Neural progenitor cell (in vitro differentiated cells): Measurements from ENCODE around the gene TSPAN17. TPM values are rescaled to one million over a fixed set of nuclear protein-coding genes. Genes with fewer than 3 reads are reported as not detected.

Experiments
- DNase-seq: peaks from one replicate; pipeline ENCODE4 v3.0.0-alpha.2; 2016; ENCODE audit warnings: low spot score
- H2AFZ ChIP-seq: fragments of 200-600 bp; sonication (generic); replicated peaks from 2 replicates; pipeline ENCODE4 v1.6.1; 2016; ENCODE audit warnings: antibody characterized with exemption
- H3F3A ChIP-seq: fragments of 200-600 bp; sonication (generic); 2 replicates; pipeline ENCODE4 v1.6.1; 2016; ENCODE audit warnings: antibody characterized with exemption, low read depth
- H3K27ac ChIP-seq: fragments of 200-600 bp; sonication (generic); 2 replicates; pipeline ENCODE4 v1.5.1; 2016; ENCODE audit warnings: mild to moderate bottlenecking
- H3K27me3 ChIP-seq: fragments of 200-600 bp; sonication (generic); 2 replicates; pipeline ENCODE4 v1.6.1; 2016; ENCODE audit warnings: mild to moderate bottlenecking, moderate library complexity
- H3K36me3 ChIP-seq: fragments of 200-600 bp; sonication (generic); 2 replicates; pipeline ENCODE4 v1.5.1; 2016
- H3K4me1 ChIP-seq: fragments of 200-600 bp; sonication (generic); 2 replicates; pipeline ENCODE4 v1.6.1; 2016; ENCODE audit warnings: mixed run types
- H3K4me2 ChIP-seq: fragments of 200-600 bp; sonication (generic); 2 replicates; pipeline ENCODE4 v1.6.1; 2016
- H3K4me3 ChIP-seq: fragments of 200-600 bp; sonication (generic); 2 replicates; pipeline ENCODE4 v1.5.1; 2016
- H3K79me2 ChIP-seq: fragments of 200-600 bp; sonication (generic); 2 replicates; pipeline ENCODE4 v1.6.1; 2016; ENCODE audit warnings: low read depth
- H3K9ac ChIP-seq: fragments of 200-600 bp; sonication (generic); 2 replicates; pipeline ENCODE4 v1.6.1; 2016
- H3K9me3 ChIP-seq: fragments of 200-600 bp; sonication (generic); 2 replicates; pipeline ENCODE4 v1.5.1; 2016; ENCODE audit warnings: low read depth
- H4K20me1 ChIP-seq: fragments of 200-600 bp; sonication (generic); 2 replicates; pipeline ENCODE4 v1.6.1; 2016; ENCODE audit warnings: low read depth
- H3K27ac Mint-ChIP-seq: 3 replicates; pipeline ENCODE4 v1.8.0; 2021; ENCODE audit warnings: mixed read lengths
- H3K27me3 Mint-ChIP-seq: 2 replicates; pipeline ENCODE4 v1.8.0; 2022; ENCODE audit warnings: low read depth, mild to moderate bottlenecking, inconsistent platforms, moderate library complexity, mixed read lengths; ENCODE audit not compliant: insufficient read depth
- H3K36me3 Mint-ChIP-seq: 3 replicates; pipeline ENCODE4 v1.8.0; 2021; ENCODE audit warnings: mixed read lengths
- H3K4me1 Mint-ChIP-seq: 3 replicates; pipeline ENCODE4 v1.8.0; 2021; ENCODE audit warnings: mixed read lengths
- H3K4me3 Mint-ChIP-seq: 3 replicates; pipeline ENCODE4 v1.8.0; 2021; ENCODE audit warnings: mild to moderate bottlenecking, moderate library complexity, mixed read lengths
- H3K9me3 Mint-ChIP-seq: 3 replicates; pipeline ENCODE4 v1.8.0; 2020; ENCODE audit warnings: mixed read lengths
- EZH2 ChIP-seq: fragments of 200-600 bp; sonication (generic); IDR thresholded peaks from 2 replicates; pipeline ENCODE4 v1.6.1; 2017; ENCODE audit warnings: antibody characterized with exemption, mild to moderate bottlenecking, moderate library complexity
- EZH2phosphoT487 ChIP-seq: fragments of 200-600 bp; sonication (generic); IDR thresholded peaks from 2 replicates; pipeline ENCODE4 v1.6.1; 2017; ENCODE audit warnings: antibody characterized with exemption
- total RNA-seq: library from RNA; depleted of rRNA; stranded (reverse); fragments of >200 nt; gene quantifications from 2 replicates; pipeline ENCODE4 v1.2.3, GENCODE V29; 2015; ENCODE audit warnings: low replicate concordance
- TF ChIP-seq, protein P1 (sequence below): fragments of 200-600 bp; sonication (generic); IDR thresholded peaks from 2 replicates; pipeline ENCODE4 v1.5.1; 2017; ENCODE audit warnings: antibody characterized with exemption, mild to moderate bottlenecking

The TSPAN17 gene
- total RNA-seq, 1 donor from 2014 or later, result 25.9 TPM

DNA sequence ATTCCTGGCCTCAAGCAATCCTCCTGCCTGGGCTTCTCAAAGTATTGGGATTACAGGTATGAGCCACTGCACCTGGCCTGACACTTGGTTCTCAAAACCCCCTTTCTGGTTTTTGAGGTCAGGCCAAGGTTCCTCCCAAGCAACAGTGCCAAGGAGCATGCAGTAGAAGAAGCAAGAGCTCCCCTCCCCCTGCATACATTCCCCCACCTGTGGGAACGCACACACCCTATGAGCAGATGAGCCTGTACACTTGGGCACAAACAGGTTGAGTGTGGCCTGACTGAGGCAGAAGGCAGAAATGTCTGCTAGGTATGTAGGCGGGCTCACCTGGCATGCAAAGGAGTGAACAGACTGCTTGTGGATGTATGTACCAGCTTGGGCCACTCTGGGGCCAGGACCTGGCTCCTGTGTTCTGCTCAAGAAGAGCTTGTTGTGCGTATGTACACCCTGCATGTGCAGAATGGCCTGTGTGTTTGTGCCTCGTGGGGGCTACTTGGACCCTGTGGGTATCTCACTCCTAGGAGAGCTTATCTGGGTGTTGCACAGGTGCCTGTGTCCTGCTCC is 39.1 kb upstream of the TSPAN17 start:
- no peak overlapping the region for H3K4me3 ChIP-seq
- H3K9me3 ChIP-seq, result no peaks in the 10 kb centered on the region
- Mint-ChIP-seq H3K4me3 (peak overlapping the region; percentile 98), H3K27ac (no peak overlapping the region), H3K36me3 (no peaks in the 10 kb centered on the region), H3K4me1 (peaks cover 29% of the 10 kb centered on the region), H3K27me3 (peaks cover 20% of the 10 kb centered on the region), H3K9me3 (no peaks in the 10 kb centered on the region)
- H3K9ac ChIP-seq, result no peak overlapping the region
- H3K36me3 ChIP-seq, result no peaks in the 10 kb centered on the region
- DNase-seq, result no peak
- H3K27me3 ChIP-seq, result peaks cover 43% of the 10 kb centered on the region
- H4K20me1 ChIP-seq, result peaks cover 24% of the 10 kb centered on the region
- H2AFZ ChIP-seq, result no peak overlapping the region
- no peaks in the 10 kb centered on the region for H3K79me2 ChIP-seq
- H3K4me1 ChIP-seq, result peaks cover 2% of the 10 kb centered on the region
- no peak overlapping the region for H3K27ac ChIP-seq
- no peak overlapping the region for H3K4me2 ChIP-seq
- TF ChIP-seq EZH2phosphoT487, result no peak
- TF ChIP-seq, protein P1, sequence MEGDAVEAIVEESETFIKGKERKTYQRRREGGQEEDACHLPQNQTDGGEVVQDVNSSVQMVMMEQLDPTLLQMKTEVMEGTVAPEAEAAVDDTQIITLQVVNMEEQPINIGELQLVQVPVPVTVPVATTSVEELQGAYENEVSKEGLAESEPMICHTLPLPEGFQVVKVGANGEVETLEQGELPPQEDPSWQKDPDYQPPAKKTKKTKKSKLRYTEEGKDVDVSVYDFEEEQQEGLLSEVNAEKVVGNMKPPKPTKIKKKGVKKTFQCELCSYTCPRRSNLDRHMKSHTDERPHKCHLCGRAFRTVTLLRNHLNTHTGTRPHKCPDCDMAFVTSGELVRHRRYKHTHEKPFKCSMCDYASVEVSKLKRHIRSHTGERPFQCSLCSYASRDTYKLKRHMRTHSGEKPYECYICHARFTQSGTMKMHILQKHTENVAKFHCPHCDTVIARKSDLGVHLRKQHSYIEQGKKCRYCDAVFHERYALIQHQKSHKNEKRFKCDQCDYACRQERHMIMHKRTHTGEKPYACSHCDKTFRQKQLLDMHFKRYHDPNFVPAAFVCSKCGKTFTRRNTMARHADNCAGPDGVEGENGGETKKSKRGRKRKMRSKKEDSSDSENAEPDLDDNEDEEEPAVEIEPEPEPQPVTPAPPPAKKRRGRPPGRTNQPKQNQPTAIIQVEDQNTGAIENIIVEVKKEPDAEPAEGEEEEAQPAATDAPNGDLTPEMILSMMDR, result no peak
- TF ChIP-seq EZH2, result no peak
- peaks cover 7% of the 10 kb centered on the region for H3F3A ChIP-seq

DNA sequence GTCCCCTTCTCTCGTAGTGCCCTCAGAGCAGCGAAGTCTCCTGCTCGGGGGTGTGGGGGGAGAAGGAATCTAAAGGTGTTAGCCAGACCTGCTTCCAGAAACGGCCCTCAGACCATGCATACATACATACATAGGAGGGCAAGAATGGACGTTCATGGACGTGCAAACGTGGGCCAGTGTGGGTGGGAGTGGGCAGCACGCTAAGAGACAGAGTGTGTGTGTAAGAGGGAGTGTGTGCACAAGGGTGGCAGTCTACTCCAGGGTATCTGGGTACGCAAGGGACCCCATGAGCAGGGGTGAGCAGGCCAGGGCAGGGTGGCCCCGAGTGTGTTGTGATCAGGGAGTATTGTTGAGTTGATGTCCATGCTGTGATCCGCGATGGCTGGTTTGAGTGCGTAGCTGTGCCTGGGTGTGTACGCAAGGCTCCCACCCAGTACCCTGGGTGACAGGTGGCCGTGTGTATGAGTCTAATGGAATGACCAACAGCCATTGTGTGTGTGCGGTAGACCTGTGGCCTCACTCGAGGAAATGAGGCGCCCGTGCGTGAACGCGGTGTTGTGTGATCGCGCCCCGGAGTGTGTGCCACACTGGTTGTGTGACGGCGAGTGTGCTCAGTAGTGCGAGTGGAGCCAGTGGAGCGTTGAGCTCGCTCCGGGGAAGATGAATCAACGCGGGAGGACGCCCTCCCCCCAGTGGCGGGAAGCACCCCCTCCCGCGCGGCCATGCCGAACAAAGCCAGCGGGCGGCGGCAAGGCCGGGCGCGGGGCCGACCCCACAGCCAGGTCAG is 38.2 kb upstream of the TSPAN17 start:
- peaks cover 45% of the 10 kb centered on the region for H3K27me3 ChIP-seq
- H3K9me3 Mint-ChIP-seq, result no peaks in the 10 kb centered on the region
- H3F3A ChIP-seq, result peaks cover 7% of the 10 kb centered on the region
- peak overlapping the region; percentile 53 for H3K4me3 ChIP-seq
- H3K79me2 ChIP-seq, result no peaks in the 10 kb centered on the region
- no peak overlapping the region for H3K9ac ChIP-seq
- H3K4me2 ChIP-seq, result peak overlapping the region; percentile 82
- H3K36me3 Mint-ChIP-seq, result no peaks in the 10 kb centered on the region
- peaks cover 21% of the 10 kb centered on the region for H4K20me1 ChIP-seq
- no peak for DNase-seq
- H3K4me3 Mint-ChIP-seq, result peak overlapping the region; percentile 98
- H3K27ac Mint-ChIP-seq, result no peak overlapping the region
- H3K27ac ChIP-seq, result no peak overlapping the region
- no peaks in the 10 kb centered on the region for H3K4me1 ChIP-seq
- H3K4me1 Mint-ChIP-seq, result peaks cover 26% of the 10 kb centered on the region
- TF ChIP-seq, protein P1, result no peak
- TF ChIP-seq EZH2phosphoT487 (no peak), EZH2 (no peak)
- peaks cover 20% of the 10 kb centered on the region for H3K27me3 Mint-ChIP-seq
- no peaks in the 10 kb centered on the region for H3K36me3 ChIP-seq
- no peaks in the 10 kb centered on the region for H3K9me3 ChIP-seq
- no peak overlapping the region for H2AFZ ChIP-seq

DNA sequence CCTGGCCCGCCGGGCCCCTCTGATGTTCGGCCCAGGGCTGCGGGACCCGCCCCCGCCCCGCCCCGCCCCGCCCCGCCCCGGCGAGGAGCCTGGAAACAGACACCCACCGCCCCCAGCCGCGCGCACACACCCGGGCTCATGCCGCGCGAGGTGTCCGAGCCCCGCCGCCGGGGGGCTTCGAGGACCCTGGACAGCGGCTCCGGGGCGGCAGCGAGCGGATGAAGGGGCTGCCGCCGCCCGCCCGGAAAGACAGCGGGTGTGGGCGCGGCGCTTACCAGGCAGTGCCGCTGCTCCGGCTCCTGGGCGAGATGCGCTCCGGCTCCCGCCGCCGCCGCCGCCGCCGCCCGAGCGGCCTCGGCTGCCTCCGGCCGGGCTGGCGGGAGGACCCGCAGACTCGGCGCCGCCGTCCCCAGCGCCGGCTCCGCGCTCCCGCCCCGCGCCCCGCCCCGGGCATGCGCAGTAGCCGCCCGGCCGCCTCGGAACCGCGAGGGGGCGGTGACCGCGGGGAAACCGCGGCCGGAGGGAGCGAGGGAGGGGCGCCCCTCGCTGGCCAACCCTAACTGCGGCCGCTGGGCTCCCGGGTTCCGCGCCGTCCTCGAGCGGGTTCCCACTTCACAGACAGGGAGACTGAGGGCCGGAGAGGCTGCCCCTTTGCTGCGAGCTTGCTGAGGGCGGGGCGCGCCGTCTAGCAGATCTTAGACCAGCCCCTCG is 37.4 kb upstream of the TSPAN17 start, which contains the start of gene GPRIN1:
GPRIN1 (minus strand) TSS at position 433 of the 711 bp plus-strand sequence. CDS start 10,322 bp downstream, outside the sequence.
- Histone ChIP-seq H3K9ac (no peak within 1 kb of the TSS), H3K79me2 (no peaks in the 10 kb centered on the region), H3K4me2 (peak within 1 kb of the TSS; percentile 82), H3F3A (peaks cover 7% of the 10 kb centered on the region), H3K36me3 (no peaks in the 10 kb centered on the region), H3K4me3 (peak within 1 kb of the TSS; percentile 53), H3K4me1 (no peaks in the 10 kb centered on the region), H3K27ac (no peak within 1 kb of the TSS), H4K20me1 (peaks cover 21% of the 10 kb centered on the region), H2AFZ (no peak within 1 kb of the TSS), H3K27me3 (peaks cover 45% of the 10 kb centered on the region), H3K9me3 (no peaks in the 10 kb centered on the region)
- Mint-ChIP-seq H3K9me3 (no peaks in the 10 kb centered on the region), H3K4me1 (peaks cover 28% of the 10 kb centered on the region), H3K36me3 (no peaks in the 10 kb centered on the region), H3K4me3 (peak within 1 kb of the TSS; percentile 98), H3K27ac (no peak within 1 kb of the TSS), H3K27me3 (peaks cover 20% of the 10 kb centered on the region)
- DNase-seq, result peak; percentile 94
- no peak for TF ChIP-seq EZH2phosphoT487
- TF ChIP-seq, protein P1, result peak; percentile 47
- peak; percentile 6 for TF ChIP-seq EZH2
